HCT116 (cell line): Measurements from ENCODE around the gene EHD1. TPM values are rescaled to one million over a fixed set of nuclear protein-coding genes. Genes with fewer than 3 reads are reported as not detected.

Experiments used
- ATAC-seq: fragments of 200-7000 bp; cut with Tn5 transposase; 2 replicates; pipeline ENCODE4 v1.9.1; 2020; ENCODE audit warnings: mild to moderate bottlenecking, moderate library complexity
- BruUV-seq: library from RNA; stranded (reverse); fragments of 400-500 nt; replicated peaks from 2 replicates; lab custom pipeline; 2021; lab: Mats Ljungman, UMichigan
- CTCF ChIA-PET: fragments of 300-600 bp; sonication (Branson Sonifier 250); formaldehyde crosslinking; loops from one replicate; lab custom pipeline; 2021; ENCODE audit warnings: antibody characterized with exemption; lab: Charles Lee
- POLR2A ChIA-PET: fragments of 300-600, 350-600 bp; sonication (Branson Sonifier 250); formaldehyde crosslinking; loops from one replicate; lab custom pipeline; 2021; ENCODE audit warnings: antibody characterized with exemption; lab: Charles Lee
- RAD21 ChIA-PET, 2 experiments: fragments of 300-600 bp; sonication (Branson Sonifier 250); formaldehyde crosslinking; loops; one replicate each; lab custom pipeline; 2023; ENCODE audit warnings: low total read pairs in 2 of 2; ENCODE audit not compliant: uncharacterized antibody in 2 of 2, unreplicated experiment in 2 of 2, low non-redundant PET in 1 of 2; lab: Charles Lee
- DNase-seq: peaks from one replicate; pipeline ENCODE4 v3.0.0-alpha.2; 2010; ENCODE audit warnings: low read depth, low spot score
- H2AFZ ChIP-seq: fragments of 200-600 bp; shearing (Covaris generic), sonication (generic); 2 replicates; pipeline ENCODE4 v1.6.1; 2017; ENCODE audit warnings: low read depth, mixed run types, mixed read lengths, antibody characterized with exemption, low read length; ENCODE audit not compliant: poor library complexity, severe bottlenecking
- H3K27ac ChIP-seq: 2 replicates; pipeline ENCODE4 v1.5.1; 2012; ENCODE audit warnings: low read depth, low read length
- H3K27me3 ChIP-seq: fragments of 200-600 bp; sonication (generic); 2 replicates; pipeline ENCODE4 v1.6.1; 2016; ENCODE audit warnings: mixed run types, low read length, mixed read lengths; ENCODE audit not compliant: insufficient read depth
- H3K36me3 ChIP-seq, 2 experiments: fragments of 200-500 bp in 1 of 2; fragments of 200-600 bp in 1 of 2; sonication (Bioruptor generic) in 1 of 2; sonication (generic) in 1 of 2; 2 replicates each; pipeline versions ENCODE4 v1.5.1 to v1.6.1; 2014 to 2016; ENCODE audit warnings: low read length in 2 of 2, inconsistent platforms in 1 of 2, mixed read lengths in 1 of 2, mixed run types in 1 of 2; ENCODE audit not compliant: insufficient read depth in 2 of 2, control insufficient read depth in 1 of 2
- H3K4me1 ChIP-seq, 2 experiments: fragments of 200-600 bp in 1 of 2; sonication (generic) in 1 of 2; 2 replicates each; pipeline versions ENCODE4 v1.5.1 to v1.6.1; 2012 to 2017; ENCODE audit warnings: low read length in 2 of 2, inconsistent platforms in 1 of 2, mild to moderate bottlenecking in 1 of 2, mixed read lengths in 1 of 2, mixed run types in 1 of 2, moderate library complexity in 1 of 2; ENCODE audit not compliant: insufficient read depth in 2 of 2, control insufficient read depth in 1 of 2
- H3K4me2 ChIP-seq: fragments of 200-600 bp; sonication (generic); 2 replicates; pipeline ENCODE4 v1.6.1; 2017; ENCODE audit warnings: mixed run types, low read length, mixed read lengths
- H3K4me3 ChIP-seq, 2 experiments: fragments of 200-600 bp in 1 of 2; sonication (generic) in 1 of 2; replicated peaks in 1 of 2; 2 replicates each; pipeline ENCODE4 v1.5.1; 2011 to 2016; ENCODE audit warnings: low read length in 2 of 2, control low read depth in 1 of 2, low read depth in 1 of 2, mild to moderate bottlenecking in 1 of 2, mixed read lengths in 1 of 2, mixed run types in 1 of 2
- H3K79me2 ChIP-seq: fragments of 200-600 bp; sonication (generic); 2 replicates; pipeline ENCODE4 v1.6.1; 2017; ENCODE audit warnings: mild to moderate bottlenecking, mixed run types, low read length, moderate library complexity, mixed read lengths; ENCODE audit not compliant: insufficient read depth
- H3K9ac ChIP-seq: fragments of 200-600 bp; sonication (generic); 2 replicates; pipeline ENCODE4 v1.6.1; 2016; ENCODE audit warnings: low read length, mixed read lengths
- H3K9me2 ChIP-seq: fragments of 200-600 bp; sonication (generic), shearing (Covaris generic); 2 replicates; pipeline ENCODE4 v1.6.1; 2017; ENCODE audit warnings: mixed run types, mild to moderate bottlenecking, moderate library complexity; ENCODE audit not compliant: insufficient read depth
- H3K9me3 ChIP-seq, 2 experiments: fragments of 200-500 bp in 1 of 2; fragments of 200-600 bp in 1 of 2; sonication (Bioruptor generic) in 1 of 2; sonication (generic) in 1 of 2; 2 replicates each; pipeline ENCODE4 v1.6.1; 2014 to 2017; ENCODE audit warnings: low read length in 2 of 2, mixed read lengths in 2 of 2, inconsistent platforms in 1 of 2, low read depth in 1 of 2, mild to moderate bottlenecking in 1 of 2, mixed run types in 1 of 2, moderate library complexity in 1 of 2; ENCODE audit not compliant: control insufficient read depth in 1 of 2, insufficient read depth in 1 of 2
- H4K20me1 ChIP-seq: fragments of 200-600 bp; sonication (generic), shearing (Covaris generic); 2 replicates; pipeline ENCODE4 v1.6.1; 2017; ENCODE audit warnings: mixed run types, mild to moderate bottlenecking, moderate library complexity; ENCODE audit not compliant: insufficient read depth
- ATF3 ChIP-seq: IDR thresholded peaks from 2 replicates; pipeline ENCODE4 v1.6.1; 2012
- CBX3 ChIP-seq: IDR thresholded peaks from 2 replicates; pipeline ENCODE4 v1.6.1; 2012; ENCODE audit warnings: low read depth
- JUND ChIP-seq: IDR thresholded peaks from 2 replicates; pipeline ENCODE4 v1.6.1; 2012
- TCF7L2 ChIP-seq: IDR thresholded peaks from 2 replicates; pipeline ENCODE4 v1.7.0; 2011; ENCODE audit warnings: borderline replicate concordance, inconsistent platforms; ENCODE audit not compliant: insufficient read depth, insufficient read length; ENCODE audit errors: extremely low read depth
- intact Hi-C: fragments of 100-400 bp; cut with micrococcal nuclease; formaldehyde crosslinking; loops from 2 replicates; pipeline ENCODE4 v1.10.0; 2022
- total RNA-seq: library from RNA; stranded (reverse); gene quantifications from one replicate; pipeline ENCODE4 v1.2.1, GENCODE V29; 2021; ENCODE audit not compliant: unreplicated experiment
- TF ChIP-seq, protein P1 (sequence below), 3 experiments: fragments of 200-600 bp in 1 of 3; sonication (generic) in 1 of 3; IDR thresholded peaks in 2 of 3; conservative IDR thresholded peaks in 1 of 3; 2 replicates each; pipeline ENCODE4 v1.5.1; 2012 to 2017; ENCODE audit warnings: low read depth in 2 of 3, low read length in 2 of 3, antibody characterized with exemption in 1 of 3, borderline replicate concordance in 1 of 3, control low read depth in 1 of 3, mild to moderate bottlenecking in 1 of 3, mixed read lengths in 1 of 3, mixed run types in 1 of 3, moderate library complexity in 1 of 3; ENCODE audit not compliant: insufficient read depth in 1 of 3

The EHD1 gene
- total RNA-seq, 1 experiment from 2014 or later, result 48.1 TPM

DNA sequence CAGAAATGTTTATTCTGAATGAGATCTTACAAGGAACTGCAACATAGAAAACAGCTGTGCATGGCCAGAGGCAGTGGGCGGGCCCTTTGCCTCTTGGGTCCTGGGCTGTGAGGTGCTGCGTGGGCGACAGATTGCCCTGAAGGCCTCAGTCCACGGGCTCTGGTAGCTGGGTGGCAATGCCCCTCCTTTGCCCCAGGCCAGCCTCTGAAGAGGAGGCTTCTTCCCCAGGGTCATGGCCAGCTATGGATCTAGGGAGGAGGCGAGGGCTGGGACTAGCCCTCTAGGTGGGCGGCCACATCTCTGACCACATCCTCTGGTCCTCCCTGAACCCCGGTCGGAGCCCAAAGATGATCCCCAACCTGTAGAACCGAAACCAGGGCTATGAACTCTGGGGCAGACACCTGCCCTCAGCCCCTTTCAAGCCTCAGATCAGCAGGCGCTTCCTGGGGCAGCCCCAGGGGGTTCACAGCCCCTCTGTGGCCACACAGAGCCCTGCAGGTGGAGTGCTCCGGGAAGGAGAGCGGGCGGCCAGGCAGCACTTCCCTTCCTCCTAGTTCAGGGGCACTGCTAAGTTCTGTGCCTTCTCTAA is 27.3 kb downstream of the EHD1 start:
- intact Hi-C loops, result no loop called here
- Histone ChIP-seq H3K79me2 (peaks cover 20% of the 10 kb centered on the region), H3K4me3 (no peak overlapping the region), H3K4me2 (peak overlapping the region; percentile 53), H3K4me1 (peaks cover 87 to 98% of the 10 kb centered on the region in 2 experiments), H3K9me3 (no peaks in the 10 kb centered on the region), H4K20me1 (no peaks in the 10 kb centered on the region), H3K27ac (peak overlapping the region; percentile 64), H2AFZ (no peak overlapping the region), H3K27me3 (no peaks in the 10 kb centered on the region), H3K9me2 (no peaks in the 10 kb centered on the region), H3K36me3 (peaks cover 0 to 24% of the 10 kb centered on the region in 2 experiments; a peak in 2 of 4 replicates), H3K9ac (peak overlapping the region; percentile 65; the same call in 1 of the 2 replicates)
- TF ChIP-seq, protein P1, sequence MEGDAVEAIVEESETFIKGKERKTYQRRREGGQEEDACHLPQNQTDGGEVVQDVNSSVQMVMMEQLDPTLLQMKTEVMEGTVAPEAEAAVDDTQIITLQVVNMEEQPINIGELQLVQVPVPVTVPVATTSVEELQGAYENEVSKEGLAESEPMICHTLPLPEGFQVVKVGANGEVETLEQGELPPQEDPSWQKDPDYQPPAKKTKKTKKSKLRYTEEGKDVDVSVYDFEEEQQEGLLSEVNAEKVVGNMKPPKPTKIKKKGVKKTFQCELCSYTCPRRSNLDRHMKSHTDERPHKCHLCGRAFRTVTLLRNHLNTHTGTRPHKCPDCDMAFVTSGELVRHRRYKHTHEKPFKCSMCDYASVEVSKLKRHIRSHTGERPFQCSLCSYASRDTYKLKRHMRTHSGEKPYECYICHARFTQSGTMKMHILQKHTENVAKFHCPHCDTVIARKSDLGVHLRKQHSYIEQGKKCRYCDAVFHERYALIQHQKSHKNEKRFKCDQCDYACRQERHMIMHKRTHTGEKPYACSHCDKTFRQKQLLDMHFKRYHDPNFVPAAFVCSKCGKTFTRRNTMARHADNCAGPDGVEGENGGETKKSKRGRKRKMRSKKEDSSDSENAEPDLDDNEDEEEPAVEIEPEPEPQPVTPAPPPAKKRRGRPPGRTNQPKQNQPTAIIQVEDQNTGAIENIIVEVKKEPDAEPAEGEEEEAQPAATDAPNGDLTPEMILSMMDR (IDR thresholded peaks at IDR 0.05 in 2 of 3, conservative IDR thresholded peaks at IDR 0.05 in 1 of 3; ENCODE audit: borderline replicate concordance in 1 of 3, insufficient read depth in 1 of 3, low read depth in 2 of 3, low read length in 2 of 3), result 0 out of 6 replicates have a peak, but pooled peaks of 1 of the 3 experiments have one; percentile 17
- TF ChIP-seq JUND (no peak), CBX3 (no peak), ATF3 (no peak), TCF7L2 (no peak)
- DNase-seq (no peak), ATAC-seq (no peak)
- ChIA-PET CTCF (interaction anchor here (1.1 to 7.3 kb wide), 2 partner anchors 40 to 260 kb away, joined by 3 to 112 read pairs; no protein-coding TSS in a partner anchor), POLR2A (interaction anchor here (9.0 kb wide), 1 partner anchor 27 kb away, joined by 56 read pairs; the partner anchor contains the start of gene EHD1), RAD21 (no interaction called here)
- BruUV-seq, result no TSS peak
